HL-60/S4 treated with retinoic acid at 250 ng/mL for 4 days and 3 days (cell line): ENCODE data around the gene PRKAR1A.

Experiments used
- in situ Hi-C: fragments of 300-500 bp; cut with MboI; formaldehyde crosslinking; loops from 2 replicates; pipeline ENCODE4 v1.7.0; 2022; ENCODE audit warnings: low sequenced_read_pairs

Gene PRKAR1A

DNA sequence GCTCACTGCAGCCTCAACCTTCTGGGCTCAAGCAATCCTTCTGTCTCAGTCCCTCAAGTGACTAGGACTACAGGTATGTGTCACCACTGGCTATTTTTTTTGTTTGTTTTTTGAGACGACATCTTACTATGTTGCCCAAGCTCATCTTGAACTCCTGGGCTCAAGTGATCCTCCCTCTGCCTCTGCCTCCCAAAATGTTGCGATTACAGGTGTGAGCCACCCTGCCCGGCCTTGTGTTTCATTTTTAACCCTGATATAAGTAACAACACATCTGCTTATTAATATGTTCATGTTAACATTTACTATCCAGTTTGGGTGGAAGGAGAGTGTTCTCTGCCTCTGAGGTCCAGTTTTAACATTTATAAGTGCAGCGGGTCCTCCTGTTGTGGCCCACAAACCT, 85.8 kb downstream of the PRKAR1A start:
- in situ Hi-C loops: no loop called here

- in situ Hi-C loops: no loop called here
These were observed 86.3 kb downstream of the PRKAR1A start for GRCh38 chr17:68598545-68598961.

DNA sequence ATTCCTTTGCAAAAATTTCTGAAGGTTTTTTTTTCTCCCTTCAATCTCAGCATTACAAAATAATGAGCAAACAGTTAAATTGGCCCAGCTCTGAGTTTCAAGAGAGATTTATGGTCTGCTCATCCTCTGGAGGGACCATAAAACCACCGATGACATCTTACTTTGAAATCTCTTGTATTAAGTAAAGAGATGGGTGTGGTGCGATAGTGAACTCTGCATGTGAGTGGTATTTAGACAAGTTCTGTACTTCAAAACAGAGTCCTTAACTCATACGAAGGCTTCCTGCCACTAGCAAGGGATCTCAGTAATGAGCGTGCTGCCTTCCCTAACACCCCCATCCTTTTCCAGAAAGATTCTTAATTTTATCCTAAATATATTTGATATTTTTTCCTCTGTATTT, 86.9 kb downstream of the PRKAR1A start:
- in situ Hi-C loops: no loop called here

DNA sequence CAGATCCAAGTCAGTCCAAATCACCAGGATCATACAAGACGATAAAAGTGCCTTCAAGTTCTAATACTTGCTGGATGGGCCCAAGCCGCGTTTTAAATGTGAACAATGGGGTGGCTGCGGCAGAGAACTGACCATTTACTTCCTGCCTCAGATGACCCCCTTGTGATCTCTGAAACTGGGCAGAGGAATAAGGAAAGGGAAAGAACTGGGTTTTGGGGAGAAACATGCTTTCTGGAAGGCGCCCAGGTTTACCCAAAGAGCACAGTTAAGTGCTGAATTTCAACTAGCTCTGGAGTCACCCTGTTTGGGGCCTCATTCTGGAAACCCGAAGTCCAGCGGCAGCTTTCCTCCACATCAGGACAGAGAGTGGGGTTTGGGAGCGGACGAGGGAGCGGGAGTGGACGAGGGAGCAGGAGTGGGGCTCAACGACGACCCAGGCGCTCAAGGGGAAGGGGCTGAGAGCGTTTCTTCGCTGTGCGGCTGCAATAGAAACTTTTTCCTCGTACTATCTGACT, 87.4 kb downstream of the PRKAR1A start:
- in situ Hi-C loops: no loop called here

DNA sequence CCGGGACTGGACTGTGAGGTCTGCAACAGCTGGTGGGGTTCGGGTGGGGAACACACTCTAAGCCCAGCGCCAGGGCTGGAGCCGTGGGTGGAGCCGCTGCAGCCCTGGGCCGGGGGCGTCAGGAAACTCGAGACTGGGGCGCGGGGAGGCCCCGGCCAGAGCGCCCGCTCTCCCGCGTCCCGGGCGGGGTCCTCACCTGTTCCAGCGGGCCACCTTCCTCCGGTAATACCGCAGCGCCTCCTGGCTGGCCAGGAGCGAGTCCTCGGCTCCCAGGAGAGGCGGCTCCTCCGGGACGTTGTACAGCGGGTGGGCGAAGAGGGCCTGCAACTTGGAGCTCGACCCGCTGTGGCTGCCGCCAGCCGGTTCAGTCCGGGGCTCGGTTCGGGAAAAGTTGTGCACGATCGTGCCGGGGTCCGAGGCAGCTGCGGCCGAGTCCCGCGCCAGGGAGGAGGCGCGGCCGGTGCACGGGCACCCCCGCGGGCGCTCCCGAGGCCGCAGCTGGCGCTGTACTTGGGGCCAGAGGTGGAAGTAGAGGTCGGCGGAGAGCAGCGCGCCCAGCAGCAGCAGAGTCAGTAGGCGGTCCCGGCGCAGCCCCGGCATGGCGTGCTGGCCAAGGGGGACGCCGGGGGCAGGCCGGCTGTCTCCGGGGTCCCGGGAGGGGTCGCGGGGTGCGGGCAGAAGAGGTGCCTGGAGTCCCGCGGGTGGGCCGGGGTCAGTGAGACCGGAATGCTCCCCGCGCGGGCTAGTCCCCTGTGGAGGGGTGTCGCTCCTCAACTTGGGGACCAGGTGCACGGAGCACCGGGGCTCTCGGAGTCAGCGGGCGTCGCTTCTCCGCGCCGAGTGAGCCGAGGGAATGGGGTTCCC, 88.1 kb downstream of the PRKAR1A start:
- in situ Hi-C loops: no loop called here
